Stimulated activated CD8-positive, alpha-beta memory T cell treated with anti-CD3 and anti-CD28 coated beads, Interleukin-4, amount 100 ng/mL, for 48 hours (primary cell): ENCODE measurements around the gene TMEM140.

Source experiments
- DNase-seq: peaks from one replicate; pipeline ENCODE4 v3.0.0-alpha.2; 2020

TMEM140 gene

DNA sequence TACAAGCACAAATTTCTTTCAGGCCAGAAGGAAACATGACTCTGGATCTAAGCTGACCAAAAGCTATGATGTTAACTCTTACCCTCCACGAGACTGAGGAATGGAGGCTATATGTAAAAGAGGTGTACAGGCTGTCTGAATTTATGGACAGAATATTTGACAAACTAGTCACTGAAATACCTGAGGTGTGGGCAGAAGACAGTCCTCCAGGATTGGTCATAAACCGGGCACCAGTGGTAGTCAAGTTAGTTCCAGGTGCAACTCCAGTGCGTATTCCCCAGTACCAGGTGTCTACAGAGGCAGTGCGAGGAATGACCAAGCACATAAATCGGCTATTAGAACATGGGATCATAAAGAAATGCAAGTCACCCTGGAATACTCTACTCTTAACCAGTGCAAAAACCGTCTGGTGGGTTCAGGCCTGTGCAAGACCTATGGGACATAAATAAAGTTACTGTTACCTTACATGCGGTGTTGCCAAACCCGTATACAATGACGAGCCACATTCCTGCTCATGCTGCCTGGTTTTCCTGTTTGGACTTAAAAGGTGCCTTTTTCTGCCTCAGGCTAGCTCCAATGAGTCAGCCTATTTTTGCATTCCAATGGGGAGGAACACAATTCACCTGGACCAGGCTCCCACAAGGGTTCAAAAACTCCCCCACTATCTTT is 29.3 kb downstream of the TMEM140 start:
- peak; percentile 5 for DNase-seq

DNA sequence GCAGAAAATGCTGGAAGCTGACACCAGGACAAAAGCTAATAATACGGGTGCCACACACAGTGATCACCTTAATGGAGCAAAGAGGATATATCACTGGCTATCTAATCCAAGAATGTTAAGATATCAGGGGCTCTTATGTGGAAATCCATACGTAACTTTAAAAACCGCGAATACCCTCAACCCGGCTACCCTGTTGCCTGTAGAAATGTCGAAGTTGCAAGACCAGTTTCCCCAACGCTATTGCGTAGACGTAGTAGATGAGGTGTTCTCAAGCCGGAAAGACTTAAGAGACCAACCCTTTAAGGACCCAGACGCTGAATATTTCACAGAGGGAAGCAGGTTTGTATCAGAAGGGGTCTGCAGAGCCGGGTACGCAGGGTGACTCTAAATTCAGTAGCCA is 30.5 kb downstream of the TMEM140 start:
- DNase-seq, result peak; percentile 11

DNA sequence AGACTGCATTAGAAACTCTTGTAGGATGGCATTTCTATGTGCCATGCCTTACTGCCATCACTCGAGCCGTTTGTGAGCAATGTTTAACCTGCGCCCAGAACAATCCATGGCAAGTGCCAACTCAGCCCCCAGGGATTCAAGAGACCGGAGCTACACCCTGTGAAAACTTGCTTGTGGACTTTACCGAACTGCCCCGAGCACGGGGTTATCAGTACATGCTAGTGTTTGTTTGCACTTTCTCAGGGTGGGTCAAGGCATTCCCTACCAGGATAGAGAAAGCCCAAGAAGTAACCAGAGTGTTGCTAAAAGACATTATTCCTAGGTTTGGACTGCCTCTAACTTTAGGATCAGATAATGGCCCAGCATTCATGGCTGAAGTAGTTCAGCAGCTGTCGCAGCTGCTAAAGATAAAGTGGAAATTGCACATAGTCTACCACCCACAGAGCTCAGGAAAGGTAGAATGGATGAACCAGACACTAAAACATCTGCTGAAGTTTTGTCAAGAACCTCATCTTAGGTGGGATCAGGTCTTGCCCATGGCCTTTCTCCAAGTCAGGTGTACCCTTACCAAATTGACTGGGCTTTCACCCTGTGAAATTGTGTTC is 31.6 kb downstream of the TMEM140 start:
- DNase-seq, result no peak

DNA sequence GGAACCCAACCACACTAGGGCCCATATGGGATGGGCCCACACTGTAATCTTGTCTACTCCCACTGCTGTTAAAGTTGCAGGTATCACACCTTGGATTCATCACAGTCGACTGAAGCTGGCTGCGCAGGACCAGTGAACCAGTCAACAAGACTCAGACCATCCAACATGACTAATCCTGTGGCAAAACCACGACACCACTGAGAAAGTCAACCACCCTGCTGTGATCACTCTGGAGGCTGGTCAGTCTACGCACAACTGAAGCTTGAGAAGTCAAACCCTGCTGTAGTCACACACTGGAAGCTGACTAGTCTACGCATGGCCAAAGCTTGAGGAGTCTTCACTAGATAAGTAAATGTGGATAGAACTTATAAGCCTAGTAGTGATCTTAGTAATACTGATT is 32.2 kb downstream of the TMEM140 start:
- DNase-seq, result no peak

DNA sequence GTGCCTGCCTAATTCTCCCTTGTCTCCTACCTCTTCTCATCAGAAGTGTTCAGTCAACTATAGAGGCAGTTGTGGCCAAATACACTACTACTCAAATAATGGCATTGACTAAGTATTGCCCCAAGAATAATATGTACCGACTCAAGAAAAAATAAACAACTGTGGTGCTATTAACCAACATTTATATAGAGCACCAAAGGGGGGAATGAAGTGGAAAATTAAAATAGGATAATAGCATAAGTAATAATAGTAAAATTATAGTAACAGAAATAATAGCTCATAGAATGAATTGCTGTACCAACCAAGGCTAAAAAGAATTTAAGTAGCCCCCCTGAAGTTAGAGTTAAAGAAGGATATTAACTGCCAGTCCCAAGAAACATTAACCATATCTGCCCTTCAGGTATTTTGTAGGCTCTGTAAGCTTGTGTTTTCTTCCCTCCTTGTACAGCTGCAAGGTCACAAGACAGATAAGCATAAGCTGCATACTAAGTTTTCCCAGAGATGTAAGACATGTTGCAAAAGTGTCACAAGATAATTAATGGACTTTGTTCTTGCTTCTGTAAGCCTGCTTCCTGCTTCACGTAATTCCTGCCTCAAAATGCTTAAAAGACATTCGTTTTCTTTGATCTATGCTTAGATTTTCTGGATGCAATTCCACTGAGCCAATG is 33.5 kb downstream of the TMEM140 start:
- no peak for DNase-seq

DNA sequence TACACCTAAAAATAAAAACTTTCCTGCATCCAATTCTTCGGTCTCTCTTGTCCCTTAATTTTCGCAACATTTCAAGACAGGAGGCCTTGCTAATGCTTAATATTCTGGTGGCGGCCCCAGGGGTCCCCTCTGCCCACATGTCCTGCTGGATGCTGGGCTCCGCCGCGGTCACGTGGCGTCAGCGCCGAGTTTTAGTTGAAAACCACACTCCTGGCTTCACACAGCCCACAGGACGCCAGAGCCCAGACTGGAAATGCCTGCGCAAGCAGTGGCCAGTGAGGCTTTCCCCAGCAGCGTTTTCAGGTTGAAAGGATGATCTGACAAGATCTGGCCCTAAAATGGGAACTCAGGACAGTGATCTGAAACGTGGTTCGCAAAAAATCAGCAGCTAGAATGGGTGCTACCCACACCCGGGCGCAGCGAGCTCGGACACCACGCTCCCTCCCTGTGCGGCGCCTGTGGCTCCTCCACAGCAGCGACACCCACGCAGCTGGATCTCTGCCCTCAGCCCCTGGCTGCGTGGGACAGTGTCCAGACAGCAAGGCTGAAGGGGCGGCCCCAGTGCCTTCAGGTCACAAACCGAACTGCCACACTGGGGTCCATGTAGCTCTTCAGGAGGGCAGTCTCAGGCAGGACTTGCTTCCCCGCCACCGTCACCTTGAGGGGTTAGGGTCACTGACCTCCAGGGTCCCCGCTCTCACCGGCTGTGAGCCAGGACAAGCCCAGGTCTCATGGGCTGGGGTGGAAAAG is 34.2 kb downstream of the TMEM140 start:
- DNase-seq, result no peak

DNA sequence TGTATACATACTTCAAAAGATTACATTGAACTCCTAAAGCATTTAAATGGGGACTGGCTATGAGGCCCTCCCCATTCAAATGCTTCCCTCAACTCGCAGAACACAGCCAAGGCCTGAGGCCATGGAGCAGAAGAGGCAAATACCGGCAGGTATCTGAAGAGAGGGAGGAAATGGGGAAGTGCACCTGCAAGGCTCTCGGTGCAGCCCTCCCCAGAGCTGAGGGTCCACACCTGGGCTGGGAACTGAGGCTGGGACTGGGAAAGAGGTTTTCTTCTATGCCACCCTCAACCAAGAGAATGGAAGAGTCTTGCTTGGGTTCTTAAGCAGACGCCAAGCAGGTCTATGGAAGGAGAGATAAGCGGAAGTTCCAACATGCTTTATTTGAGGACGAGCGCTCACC is 35.6 kb downstream of the TMEM140 start:
- DNase-seq, result no peak

DNA sequence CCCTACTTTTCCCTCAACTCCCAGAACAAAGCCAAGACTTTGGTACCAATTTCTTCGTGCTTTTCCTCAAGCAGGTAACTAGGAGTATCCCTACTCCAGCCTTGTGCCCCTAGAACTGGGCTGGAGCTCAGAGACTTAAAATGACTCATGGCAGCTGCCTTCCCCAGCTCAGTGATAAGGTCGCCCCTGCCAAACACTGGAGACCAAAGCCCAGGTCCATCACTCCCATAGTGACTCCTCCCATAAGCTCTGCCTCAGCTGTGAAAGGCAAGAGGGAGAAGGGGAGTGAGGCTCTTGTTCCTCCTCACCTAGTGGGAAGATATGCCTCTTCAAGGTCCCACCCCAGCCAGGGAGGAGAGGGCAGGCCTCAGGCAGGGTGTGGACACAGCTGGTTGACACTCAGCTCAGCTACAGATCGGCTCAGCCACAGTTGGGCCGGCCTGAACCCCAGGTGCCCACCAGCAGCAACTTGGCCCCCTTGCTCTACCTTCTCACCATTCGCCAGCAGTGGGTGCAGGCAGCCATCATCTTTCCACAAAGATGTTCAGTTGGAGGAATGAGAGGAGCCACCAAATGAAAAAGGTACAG is 36.5 kb downstream of the TMEM140 start:
- no peak for DNase-seq

DNA sequence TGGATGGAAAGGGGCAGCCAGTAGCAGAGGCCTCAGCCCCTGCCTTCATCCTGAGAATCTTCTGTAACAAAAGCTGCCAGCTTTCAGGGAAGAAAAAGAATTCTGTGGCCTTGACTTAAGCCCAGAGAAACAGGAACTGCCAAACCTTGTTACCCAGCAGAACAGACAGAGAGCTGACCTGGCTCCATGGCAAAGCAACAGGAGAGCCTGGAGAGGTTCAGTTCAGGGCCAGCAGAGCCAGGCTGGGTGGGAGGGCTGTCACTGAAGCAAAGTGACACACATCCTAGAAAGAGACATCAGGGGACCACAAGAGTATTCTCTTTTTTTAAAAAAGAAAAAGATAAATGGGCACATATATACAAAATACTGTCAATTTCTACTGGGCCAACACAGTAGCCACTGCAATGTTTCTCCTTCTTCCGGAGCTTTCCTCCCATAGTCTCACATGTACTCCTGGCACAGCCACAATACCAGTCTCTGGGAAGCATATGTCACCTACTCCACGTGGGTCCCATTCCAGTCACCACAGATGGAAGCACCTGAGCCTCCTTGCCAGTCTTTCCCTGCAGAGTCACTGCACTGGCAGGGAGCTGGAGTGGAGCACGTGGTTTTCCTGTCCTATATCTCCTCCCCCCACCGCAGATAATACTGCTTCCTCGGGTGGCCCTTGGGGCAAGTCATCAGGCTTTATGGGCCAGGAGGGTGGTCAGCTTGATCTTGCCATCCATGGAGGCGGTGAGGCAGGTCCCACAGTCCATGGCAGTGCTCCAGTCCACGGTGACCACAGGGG is 37.8 kb downstream of the TMEM140 start:
- DNase-seq, result no peak

DNA sequence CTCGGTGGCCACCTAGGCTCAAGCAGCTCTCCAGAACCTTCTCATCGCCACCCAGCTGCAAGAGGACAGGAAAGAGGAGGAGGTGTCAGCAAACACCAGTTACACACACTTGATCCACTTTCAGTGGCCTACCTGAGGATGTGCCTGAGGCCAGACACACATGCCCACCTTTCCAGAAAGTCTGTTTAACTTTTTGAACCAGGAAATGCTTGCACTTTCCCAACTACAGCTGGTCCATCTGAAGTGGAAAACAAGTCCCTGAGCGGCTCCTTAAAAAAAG is 38.3 kb downstream of the TMEM140 start:
- no peak for DNase-seq

DNA sequence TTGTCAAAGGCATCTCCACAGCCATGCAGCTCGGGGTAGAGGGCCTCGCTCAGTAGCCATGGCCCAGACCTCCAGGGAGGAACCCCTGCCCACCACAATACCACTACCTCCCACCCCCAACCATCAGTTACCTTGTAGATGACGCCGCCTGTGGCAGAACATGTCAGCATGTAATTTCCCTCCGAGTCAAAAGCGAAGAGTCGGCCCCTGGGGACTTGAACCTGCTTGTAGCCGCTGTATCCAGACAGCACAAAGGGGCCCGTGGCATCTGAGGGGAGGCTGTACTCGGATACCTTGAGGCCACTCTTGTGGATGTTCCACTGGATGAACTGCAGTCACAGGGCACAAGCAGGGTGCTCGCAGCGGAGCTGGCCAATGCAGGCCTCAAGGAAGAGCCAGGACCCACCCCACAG is 39.0 kb downstream of the TMEM140 start:
- DNase-seq, result peak; percentile 58

DNA sequence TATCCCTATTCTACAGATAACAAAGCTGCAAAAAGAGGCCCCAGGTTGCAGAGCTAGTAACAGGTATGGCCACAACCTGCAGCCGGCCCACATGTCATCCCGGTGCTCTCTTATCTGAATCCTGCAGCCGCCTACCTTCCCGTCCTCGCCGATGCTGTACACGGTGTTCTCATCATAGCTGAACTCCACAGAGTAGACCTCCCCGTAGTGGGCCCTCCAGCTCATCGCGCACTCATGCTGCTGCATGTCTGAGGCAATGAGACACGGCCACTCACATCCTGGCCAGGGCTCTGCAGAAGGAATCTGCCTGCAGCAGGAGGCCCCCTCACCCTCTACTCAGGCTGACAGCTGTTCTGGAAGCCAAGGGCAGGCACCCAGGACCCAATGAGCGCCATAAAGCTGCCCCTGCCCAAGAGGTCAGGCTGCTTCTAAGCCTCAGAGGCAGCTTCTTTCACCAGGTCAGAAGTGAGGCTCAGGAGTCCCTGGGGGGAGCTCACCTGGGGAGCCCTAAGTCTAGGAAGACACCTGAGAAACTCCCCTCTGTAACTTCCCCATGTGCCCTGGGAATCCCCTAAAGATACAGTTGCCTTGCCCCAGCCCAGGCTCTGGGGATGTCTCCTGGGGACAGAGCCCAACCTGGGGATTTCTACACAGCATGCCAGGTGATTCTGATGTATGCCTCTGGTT is 40.6 kb downstream of the TMEM140 start:
- DNase-seq, result no peak

DNA sequence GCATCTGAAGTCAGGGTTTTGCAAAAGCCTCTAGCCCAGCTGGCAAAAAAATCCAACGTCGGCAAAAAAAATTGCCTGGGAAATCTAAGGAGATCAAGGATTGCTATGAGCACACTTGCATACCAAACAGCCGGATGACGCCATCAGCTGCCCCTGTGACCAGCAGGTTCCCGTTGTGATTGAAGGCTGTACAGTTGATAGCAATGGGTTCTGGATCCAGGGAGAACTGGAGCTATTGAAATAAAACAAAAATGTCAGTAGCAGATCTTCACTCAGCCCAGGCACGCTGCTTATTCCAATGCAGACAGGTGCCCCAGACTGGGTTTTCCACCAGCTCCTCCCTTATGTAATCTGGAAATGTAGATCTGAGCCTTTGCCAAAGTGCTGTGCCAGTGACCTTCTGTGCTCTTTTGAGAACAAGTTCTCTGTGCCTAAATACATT is 41.4 kb downstream of the TMEM140 start:
- DNase-seq, result no peak

DNA sequence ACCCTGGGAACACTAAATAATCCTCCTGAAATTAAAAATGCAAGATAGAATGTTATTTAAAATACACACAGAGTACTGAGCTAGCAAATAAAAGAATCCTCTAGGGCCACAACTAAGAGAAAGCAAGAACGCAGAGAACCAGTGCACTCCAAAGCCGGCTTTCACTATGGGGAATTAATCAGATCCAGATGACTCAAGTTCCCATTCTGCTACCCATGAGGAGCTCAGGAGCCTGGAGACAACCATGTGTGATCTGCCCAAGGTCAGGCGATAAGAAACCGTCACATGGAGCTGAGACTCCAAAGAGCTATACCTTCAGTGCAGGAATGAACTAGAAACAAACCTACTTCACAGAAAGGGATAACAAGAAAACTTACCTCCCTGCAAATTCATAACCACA is 42.1 kb downstream of the TMEM140 start:
- no peak for DNase-seq

DNA sequence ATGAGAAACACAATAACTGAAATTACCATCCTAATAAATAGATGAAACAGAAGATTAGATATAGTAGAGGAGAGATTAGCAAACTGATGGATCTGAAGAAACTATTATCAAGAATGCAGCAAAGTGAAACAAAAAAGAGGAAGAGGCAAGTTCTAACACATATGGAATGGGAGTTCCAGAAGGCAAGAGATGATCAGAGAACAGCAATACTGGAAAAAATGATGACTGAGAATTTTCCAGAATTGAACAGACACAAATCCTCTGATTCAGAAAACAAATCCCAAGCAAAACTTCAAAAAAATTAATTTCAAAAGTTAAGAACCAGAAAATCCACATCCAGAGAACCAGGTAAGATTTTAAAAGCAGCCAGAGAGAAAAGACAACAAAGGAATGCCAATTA is 42.8 kb downstream of the TMEM140 start:
- no peak for DNase-seq

DNA sequence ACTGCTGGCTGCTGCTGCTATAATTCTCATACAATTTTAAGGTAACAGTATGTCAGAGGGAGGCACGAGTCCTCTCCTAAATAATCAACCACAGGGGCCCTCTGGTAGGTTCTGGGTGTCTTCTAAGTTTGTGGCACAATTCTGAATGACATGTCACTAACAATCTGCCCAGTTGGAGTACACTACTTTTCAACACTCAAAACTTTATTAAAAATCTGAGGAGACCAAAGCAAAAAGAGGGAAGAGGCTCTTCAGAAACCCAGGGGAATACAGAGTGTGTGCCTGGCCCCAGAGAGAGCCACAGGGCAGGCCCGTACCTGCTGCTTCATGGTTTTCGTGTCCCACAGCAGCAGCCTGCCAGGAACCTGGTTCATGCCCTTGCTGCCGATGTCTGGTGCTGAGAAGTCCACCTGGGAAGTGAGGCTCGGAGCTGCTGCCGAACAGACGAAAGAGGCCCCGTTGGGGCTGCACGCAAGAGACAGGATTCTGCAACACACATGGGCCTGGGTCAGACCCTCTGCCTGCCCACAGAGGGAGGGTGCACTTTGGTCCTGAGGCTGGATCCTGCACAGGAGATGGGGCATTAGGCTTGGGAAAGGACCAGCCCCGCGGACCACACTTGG is 45.2 kb downstream of the TMEM140 start:
- DNase-seq, result no peak

DNA sequence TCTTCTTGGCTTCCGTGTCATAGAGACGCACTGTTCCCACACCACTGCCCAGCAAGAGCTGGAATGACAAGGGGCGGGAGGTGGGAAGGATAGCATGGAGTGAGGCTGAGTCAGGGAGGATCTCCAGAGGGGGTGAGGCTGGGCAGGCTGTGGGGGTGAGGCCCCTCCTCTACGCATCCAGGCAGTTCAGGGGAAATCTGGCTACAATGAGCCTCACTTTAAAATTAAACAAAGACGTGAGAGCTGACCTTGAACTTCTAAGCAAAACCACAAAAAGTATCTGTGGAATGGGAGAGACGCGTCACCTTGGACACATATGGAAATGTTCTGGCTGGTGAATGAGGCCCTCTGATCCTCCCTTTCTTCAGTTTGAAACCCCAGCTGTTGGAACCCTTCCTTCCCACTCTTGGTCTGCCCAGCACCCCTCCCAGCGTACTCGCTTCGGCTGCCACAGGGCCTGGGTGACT is 45.8 kb downstream of the TMEM140 start:
- no peak for DNase-seq

DNA sequence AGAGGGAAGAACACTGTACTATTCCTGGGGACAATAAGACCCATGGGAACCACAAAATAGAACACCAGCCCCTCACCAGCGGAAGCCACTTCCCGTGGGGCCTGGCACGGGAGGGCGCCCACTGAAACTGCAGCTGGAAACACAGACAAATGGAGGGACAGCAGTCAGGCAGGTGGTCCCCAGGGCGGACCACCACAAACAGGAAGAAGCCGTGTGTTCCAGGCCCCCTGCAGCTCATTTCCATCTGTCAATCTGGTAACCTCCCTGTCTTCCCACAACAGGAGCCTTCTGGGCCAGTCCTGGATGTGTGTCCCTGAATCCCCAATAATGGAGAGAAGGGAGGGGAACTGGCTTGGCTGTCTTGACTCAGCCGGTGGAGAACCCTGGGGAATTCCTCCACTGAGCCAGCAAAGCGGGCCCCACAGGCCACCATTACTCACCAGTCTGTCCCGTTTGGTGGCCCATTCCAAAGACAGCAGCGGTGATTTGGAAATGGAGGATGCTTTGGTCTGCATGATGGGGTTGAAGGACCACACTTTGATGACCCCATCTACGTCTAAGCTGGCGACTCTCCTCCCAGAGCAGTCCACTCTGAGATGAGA is 46.7 kb downstream of the TMEM140 start:
- peak; percentile 1 for DNase-seq

DNA sequence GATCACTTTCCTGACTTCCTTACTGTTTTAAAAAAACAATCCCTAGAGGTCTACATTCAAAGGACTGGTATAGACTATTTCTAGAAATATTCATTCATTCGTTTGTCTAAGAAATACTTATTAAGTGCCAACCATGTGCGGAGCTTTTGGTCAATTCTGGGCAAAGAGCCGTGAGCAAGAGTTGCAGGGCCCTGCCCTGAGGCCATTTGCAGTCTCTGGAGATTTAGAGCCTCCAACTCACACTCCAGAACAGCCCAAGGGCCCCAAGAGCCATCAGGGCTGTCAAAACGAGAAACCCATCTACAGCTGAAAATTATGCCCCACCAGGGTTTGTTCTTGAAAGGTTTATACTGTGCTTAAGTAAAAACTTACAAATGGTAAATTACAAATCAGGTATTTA is 47.3 kb downstream of the TMEM140 start:
- no peak for DNase-seq

DNA sequence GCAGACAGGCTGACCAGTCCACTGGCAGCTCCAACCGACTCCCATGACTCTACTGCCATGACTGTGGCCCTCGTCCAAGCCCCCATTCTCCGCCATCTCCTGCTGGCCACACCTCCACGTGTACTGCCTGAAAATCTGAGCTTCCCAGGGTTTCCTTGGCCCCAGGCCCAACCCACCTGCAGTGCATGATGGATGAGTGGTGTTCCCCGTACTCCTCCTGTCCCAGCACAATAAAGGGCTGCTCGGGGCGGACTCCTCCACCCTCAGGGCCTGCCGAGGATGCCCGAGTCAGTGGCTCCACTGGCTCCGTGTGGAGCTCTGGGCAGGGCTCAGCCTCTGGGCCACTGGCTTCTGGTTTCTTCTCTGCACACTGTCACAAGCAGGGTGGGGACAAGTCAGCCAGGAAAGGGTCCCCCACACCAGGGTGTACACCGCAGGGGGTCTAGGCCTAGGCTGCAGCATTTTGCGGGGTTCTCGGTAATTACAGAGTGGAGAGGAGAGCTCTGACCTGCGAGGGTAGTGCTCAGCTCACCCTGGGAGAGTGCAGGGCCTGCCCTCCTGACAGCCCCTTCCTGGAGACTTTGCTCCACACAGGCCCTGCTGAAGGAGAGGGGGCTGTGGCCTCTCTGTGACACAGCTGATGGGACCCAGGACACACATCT is 48.2 kb downstream of the TMEM140 start:
- peak; percentile 3 for DNase-seq
